ENCODE results near the gene CACTIN. TPM values are rescaled to one million over a fixed set of nuclear protein-coding genes. Genes with fewer than 3 reads are reported as not detected.

CACTIN gene
- total and polyA plus RNA-seq, 2 of the 8 experiments (the other 6 are each of a cell fraction or from before 2014, with no cell fraction given), result 25.8 to 29.9 TPM

DNA sequence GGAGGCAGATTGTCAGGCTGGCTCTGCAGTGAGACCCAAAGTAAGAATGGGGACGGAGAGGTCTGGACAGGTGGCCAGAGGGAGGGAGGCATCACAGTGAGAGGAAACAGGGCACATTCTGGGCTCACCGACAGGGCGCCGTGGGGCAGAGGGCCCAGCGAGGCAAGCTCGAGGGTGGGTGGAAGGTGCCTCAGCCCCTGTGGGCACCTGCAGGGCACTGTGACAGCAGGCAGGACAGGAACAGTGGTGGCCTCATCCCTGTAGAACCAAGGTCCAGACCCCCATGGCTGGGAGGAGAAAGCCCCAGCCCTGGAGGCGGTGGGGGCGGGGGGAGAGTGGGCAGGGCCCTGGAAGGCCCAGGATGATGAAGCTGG, 46.0 kb upstream of the CACTIN start:
- Histone ChIP-seq H2BK120ac (replicated peaks; ENCODE audit: low read depth, low read length) (no peak overlapping the region), H3K79me1 (ENCODE audit: low read depth, low read length) (peaks cover 15% of the 10 kb centered on the region; the same call in 1 of the 2 replicates), H3K4me1 (replicated peaks in 1 of 4; ENCODE audit: control insufficient read depth in 3 of 4, insufficient read depth in 4 of 4, low read length in 3 of 4) (peaks cover 0 to 21% (median 10%) of the 10 kb centered on the region in 4 experiments; a peak in 5 of 7 replicates), H3K36me3 (ENCODE audit: control insufficient read depth in 2 of 4, insufficient read depth in 4 of 4, low read length in 3 of 4) (no peaks in the 10 kb centered on the region), H4K5ac (ENCODE audit: insufficient read length, low read depth, low read length) (no peak overlapping the region), H2BK5ac (ENCODE audit: low read depth, low read length) (peak overlapping the region; percentile 84; the same call in 1 of the 2 replicates), H3K18ac (ENCODE audit: extremely low read depth, low read length) (no peak overlapping the region), H4K8ac (ENCODE audit: extremely low read depth, insufficient read depth, low read length) (no peak overlapping the region; the same call in 1 of the 2 replicates), H3K9me3 (ENCODE audit: insufficient read depth in 2 of 2, low read depth in 1 of 2, low read length in 1 of 2) (no peaks in the 10 kb centered on the region), H3K14ac (ENCODE audit: insufficient read length) (no peak overlapping the region), H3K27ac (ENCODE audit: low read depth, low read length) (no peak overlapping the region), H3K79me2 (ENCODE audit: control insufficient read depth in 1 of 2, insufficient read depth in 2 of 2, low read length in 2 of 2) (peaks cover 0 to 3% of the 10 kb centered on the region in 2 experiments; a peak in 1 of 4 replicates), H3K4ac (replicated peaks; ENCODE audit: insufficient read length, low read depth, low read length) (no peak overlapping the region), H3K4me2 (ENCODE audit: insufficient read depth in 1 of 2, low read depth in 2 of 2, low read length in 2 of 2) (no peak overlapping the region), H4K91ac (replicated peaks; ENCODE audit: insufficient read length, low read length) (no peak overlapping the region), H3K9ac (replicated peaks in 1 of 4; ENCODE audit: extremely low read depth in 1 of 4, low read depth in 3 of 4, low read length in 3 of 4) (peak overlapping the region in 1 of 4 experiments; percentile 12; a peak in 1 of 7 replicates), H3K4me3 (ENCODE audit: extremely low read depth in 1 of 4, insufficient read depth in 2 of 4, low read depth in 3 of 4, low read length in 4 of 4) (no peak overlapping the region), H3K27me3 (replicated peaks in 1 of 4; ENCODE audit: control insufficient read depth in 3 of 4, extremely low read depth in 1 of 4, insufficient read depth in 3 of 4, low read length in 3 of 4) (no peaks in the 10 kb centered on the region), H2BK15ac (ENCODE audit: low read length) (no peak overlapping the region), H2AK5ac (ENCODE audit: low read depth, low read length) (no peak overlapping the region), H2BK20ac (ENCODE audit: low read length) (no peak overlapping the region), H2AFZ (ENCODE audit: low read length) (no peak overlapping the region), H4K20me1 (replicated peaks in 1 of 2; ENCODE audit: control insufficient read depth in 1 of 2, insufficient read depth in 2 of 2, low read length in 2 of 2) (peaks cover 8 to 28% of the 10 kb centered on the region in 2 experiments), H3K23ac (ENCODE audit: insufficient read length) (no peak overlapping the region), H3K23me2 (ENCODE audit: low read depth, low read length) (no peaks in the 10 kb centered on the region), H2BK12ac (ENCODE audit: low read depth, low read length) (no peak overlapping the region), H3K56ac (replicated peaks; ENCODE audit: insufficient read length, low read depth, low read length) (no peak overlapping the region)
- ChIA-PET CTCF (ENCODE audit: partially characterized antibody) (interaction anchor here (1.1 to 3.5 kb wide), 10 partner anchors 11 to 60 kb away, joined by 3 to 13 read pairs (median 4); partner anchors contain the start of gene TJP3), POLR2A (ENCODE audit: partially characterized antibody) (interaction anchor here (1.2 to 1.4 kb wide), 2 partner anchors 27 to 60 kb away, joined by 3 to 4 read pairs; no protein-coding TSS in a partner anchor)
- DNase-seq (ENCODE audit: low read depth in 1 of 2, low spot score in 2 of 2) (no peak), FAIRE-seq (no peak)
- 90% methylated on average over 7 of the region's 8 CpGs; no CpG with 5 or more reads in 1 of the 2 experiments for WGBS, 2 experiments (ENCODE audit: extremely low coverage in 1 of 2, insufficient coverage in 1 of 2, insufficient read length in 1 of 2, insufficient replicate concordance in 2 of 2, low coverage in 1 of 2, low lambda C conversion rate in 2 of 2, missing lambda C conversion rate in 1 of 2)
- TF ChIP-seq SP2 (IDR thresholded peaks at IDR 0.05; ENCODE audit: low read length), result no peak
- TF ChIP-seq PHF8 (conservative IDR thresholded peaks at IDR 0.05; ENCODE audit: low read depth, low read length), result no peak
- TF ChIP-seq EZH2 (IDR thresholded peaks at IDR 0.05; ENCODE audit: low read depth, low read length, severe bottlenecking), result no peak
- TF ChIP-seq ZNF274 (IDR thresholded peaks at IDR 0.05; ENCODE audit: borderline replicate concordance, extremely low read depth, low read length), result no peak
- no peak for TF ChIP-seq KDM4A (IDR thresholded peaks at IDR 0.05; ENCODE audit: low read depth, low read length, severe bottlenecking)
- TF ChIP-seq CEBPB (IDR thresholded peaks at IDR 0.05; ENCODE audit: low read depth, low read length), result no peak
- TF ChIP-seq SP4 (IDR thresholded peaks at IDR 0.05; ENCODE audit: low read length), result no peak
- TF ChIP-seq TCF12 (IDR thresholded peaks at IDR 0.05; ENCODE audit: low read depth, low read length), result no peak
- TF ChIP-seq BRCA1 (IDR thresholded peaks at IDR 0.05; ENCODE audit: low read depth, low read length), result no peak
- TF ChIP-seq ASH2L (IDR thresholded peaks at IDR 0.05; ENCODE audit: low read length), result no peak
- TF ChIP-seq SAP30 (IDR thresholded peaks at IDR 0.05; ENCODE audit: insufficient read depth, insufficient replicate concordance, low read length), result no peak
- no peak for TF ChIP-seq KDM1A (IDR thresholded peaks at IDR 0.05; ENCODE audit: borderline replicate concordance, low read length)
